Smooth muscle cell (in vitro differentiated cells): ENCODE data around the gene INSRR. TPM values are rescaled to one million over a fixed set of nuclear protein-coding genes. Genes with fewer than 3 reads are reported as not detected.

Experiments used
- DNase-seq: peaks from one replicate; lab custom pipeline; 2025; ENCODE audit not compliant: unreplicated experiment; lab: John Stamatoyannopoulos, UW
- H2AFZ ChIP-seq: fragments of 200-600 bp; sonication (generic); 2 replicates; pipeline ENCODE4 v1.6.0; 2016; ENCODE audit warnings: antibody characterized with exemption, low read depth, mild to moderate bottlenecking
- H3F3A ChIP-seq: fragments of 200-600 bp; sonication (generic); 2 replicates; pipeline ENCODE4 v1.6.0; 2017; ENCODE audit warnings: antibody characterized with exemption, low read depth
- H3K27ac ChIP-seq: fragments of 200-600 bp; sonication (generic); 2 replicates; pipeline ENCODE4 v1.5.1; 2016; ENCODE audit warnings: low read depth, mild to moderate bottlenecking
- H3K27me3 ChIP-seq: fragments of 200-600 bp; sonication (generic); 2 replicates; pipeline ENCODE4 v1.6.1; 2016; ENCODE audit warnings: low read depth, mild to moderate bottlenecking
- H3K36me3 ChIP-seq: fragments of 200-600 bp; sonication (generic); 2 replicates; pipeline ENCODE4 v1.5.1; 2016; ENCODE audit warnings: low read depth
- H3K4me1 ChIP-seq: fragments of 200-600 bp; sonication (generic); 2 replicates; pipeline ENCODE4 v1.5.1; 2016; ENCODE audit warnings: low read depth
- H3K4me2 ChIP-seq: fragments of 200-600 bp; sonication (generic); 2 replicates; pipeline ENCODE4 v1.6.0; 2016; ENCODE audit warnings: mild to moderate bottlenecking
- H3K4me3 ChIP-seq: fragments of 200-600 bp; sonication (generic); 2 replicates; pipeline ENCODE4 v1.5.1; 2016; ENCODE audit warnings: mild to moderate bottlenecking
- H3K79me2 ChIP-seq: fragments of 200-600 bp; sonication (generic); 2 replicates; pipeline ENCODE4 v1.6.0; 2016; ENCODE audit warnings: low read depth, mild to moderate bottlenecking
- H3K9ac ChIP-seq: fragments of 200-600 bp; sonication (generic); 2 replicates; pipeline ENCODE4 v1.6.0; 2016; ENCODE audit warnings: low read depth
- H3K9me3 ChIP-seq: fragments of 200-600 bp; sonication (generic); replicated peaks from 2 replicates; pipeline ENCODE4 v1.5.1; 2016; ENCODE audit warnings: low read depth
- H4K20me1 ChIP-seq: fragments of 200-600 bp; sonication (generic); 2 replicates; pipeline ENCODE4 v1.6.0; 2016; ENCODE audit warnings: low read depth
- CTCF ChIP-seq: fragments of 200-600 bp; sonication (generic); IDR thresholded peaks from 2 replicates; pipeline ENCODE4 v1.5.1; 2017; ENCODE audit warnings: borderline replicate concordance, mild to moderate bottlenecking, antibody characterized with exemption; ENCODE audit not compliant: insufficient read depth, poor library complexity, severe bottlenecking
- WGBS: methylation state at CpG from one replicate; pipeline ENCODE4 v1.1.7; 2016; ENCODE audit warnings: low lambda C conversion rate; 5-methylcytosine and 5-hydroxymethylcytosine counted together
- polyA plus RNA-seq: library from polyadenylated mRNA; unstranded; fragments of >200 nt; fragmentation: Nextera tagmentation; extraction: Ambion mirVana; gene quantifications from 2 replicates; pipeline ENCODE4 v1.2.1, GENCODE V29; 2016
- total RNA-seq: library from RNA; depleted of rRNA; stranded (reverse); fragments of >200 nt; gene quantifications from 2 replicates; pipeline ENCODE4 v1.2.3, GENCODE V29; 2014

The INSRR gene
- total and polyA plus RNA-seq, 2 experiments from 2014 or later = 0.36 to 0.45 TPM

GRCh38 chr1:156876281-156876680 lies 17.4 kb upstream of the INSRR start:
- Histone ChIP-seq H3K27ac (no peak overlapping the region), H3K9ac (no peak overlapping the region), H3K9me3 (no peaks in the 10 kb centered on the region), H3K27me3 (peaks cover 8% of the 10 kb centered on the region), H3K4me3 (no peak overlapping the region), H4K20me1 (no peaks in the 10 kb centered on the region), H3K79me2 (no peaks in the 10 kb centered on the region), H3K4me1 (no peaks in the 10 kb centered on the region), H2AFZ (no peak overlapping the region), H3F3A (no peaks in the 10 kb centered on the region), H3K4me2 (no peak overlapping the region), H3K36me3 (no peaks in the 10 kb centered on the region)
- 53% methylated on average over 13 of the region's 21 CpGs for WGBS
- TF ChIP-seq CTCF = no peak
- no peak for DNase-seq

GRCh38 chr1:156875341-156875615 lies 16.4 kb upstream of the INSRR start:
- no peaks in the 10 kb centered on the region for H3K36me3 ChIP-seq
- H3K9me3 ChIP-seq = no peaks in the 10 kb centered on the region
- H2AFZ ChIP-seq = no peak overlapping the region
- peaks cover 4% of the 10 kb centered on the region for H3K4me1 ChIP-seq
- 95% methylated on average over 3 of the region's 5 CpGs for WGBS
- no peak for DNase-seq
- H3K27ac ChIP-seq = no peak overlapping the region
- no peaks in the 10 kb centered on the region for H3K79me2 ChIP-seq
- H3K4me3 ChIP-seq = no peak overlapping the region
- no peak for TF ChIP-seq CTCF
- peaks cover 8% of the 10 kb centered on the region for H3K27me3 ChIP-seq
- no peaks in the 10 kb centered on the region for H4K20me1 ChIP-seq
- no peaks in the 10 kb centered on the region for H3F3A ChIP-seq
- no peak overlapping the region for H3K9ac ChIP-seq
- H3K4me2 ChIP-seq = no peak overlapping the region

- Histone ChIP-seq H3K4me1 (peaks cover 5% of the 10 kb centered on the region), H4K20me1 (no peaks in the 10 kb centered on the region), H3F3A (no peaks in the 10 kb centered on the region), H3K79me2 (no peaks in the 10 kb centered on the region), H3K4me2 (no peak overlapping the region), H3K36me3 (no peaks in the 10 kb centered on the region), H3K9ac (no peak overlapping the region), H3K9me3 (no peaks in the 10 kb centered on the region), H3K27me3 (peaks cover 8% of the 10 kb centered on the region), H3K4me3 (no peak overlapping the region), H3K27ac (no peak overlapping the region), H2AFZ (no peak overlapping the region)
- WGBS = 92% methylated on average over 16 of the region's 16 CpGs
- TF ChIP-seq CTCF = no peak
- DNase-seq = no peak
These were observed 15.8 kb upstream of the INSRR start for GRCh38 chr1:156874572-156875340.

- Histone ChIP-seq H4K20me1 (no peaks in the 10 kb centered on the region), H3F3A (no peaks in the 10 kb centered on the region), H3K4me2 (no peak overlapping the region), H2AFZ (no peak overlapping the region), H3K27ac (no peak overlapping the region), H3K9me3 (no peaks in the 10 kb centered on the region), H3K79me2 (no peaks in the 10 kb centered on the region), H3K4me1 (peaks cover 5% of the 10 kb centered on the region), H3K36me3 (no peaks in the 10 kb centered on the region), H3K4me3 (no peak overlapping the region), H3K27me3 (peaks cover 8% of the 10 kb centered on the region), H3K9ac (no peak overlapping the region)
- DNase-seq = no peak
- no peak for TF ChIP-seq CTCF
- 90% methylated on average over 5 of the region's 5 CpGs for WGBS
These were observed 15.2 kb upstream of the INSRR start for GRCh38 chr1:156874142-156874541.
